HG03108 (cell line): ENCODE data around the gene SMIM31.

Experiments used
- ATAC-seq: cut with Tn5 transposase; IDR thresholded peaks from one replicate; pipeline ENCODE4 v1.9.1; 2021; ENCODE audit warnings: moderate library complexity; ENCODE audit not compliant: unreplicated experiment

The SMIM31 gene

GRCh38 chr4:164753873-164754488, at the start of gene SMIM31:
Gene SMIM31, plus strand, starts transcription at chr4:164754131. Its CDS starts 16,313 bp downstream, at chr4:164770444.
- no peak for ATAC-seq

GRCh38 chr4:164706675-164707074, 47.3 kb upstream of the SMIM31 start:
- no peak for ATAC-seq

DNA sequence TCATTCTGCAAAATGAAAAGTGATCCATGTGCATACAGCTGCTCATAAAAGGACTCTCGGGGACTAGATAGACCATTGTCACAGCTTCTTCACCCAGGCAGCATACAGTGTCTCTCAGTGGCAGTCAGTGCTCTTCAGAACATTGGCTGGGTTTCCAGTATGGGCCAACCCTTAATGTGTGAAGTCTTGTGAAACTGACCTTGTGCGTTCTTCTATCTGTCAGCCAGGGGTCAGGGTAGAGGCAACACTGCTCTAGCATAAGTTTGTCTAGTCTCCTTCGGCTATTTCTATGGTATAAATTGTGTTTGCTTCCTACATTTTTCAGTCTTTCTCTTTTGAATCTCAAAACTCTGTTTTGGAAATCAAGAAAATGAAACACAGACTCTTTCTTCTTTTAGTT, 37.0 kb upstream of the SMIM31 start:
- ATAC-seq, result no peak

DNA sequence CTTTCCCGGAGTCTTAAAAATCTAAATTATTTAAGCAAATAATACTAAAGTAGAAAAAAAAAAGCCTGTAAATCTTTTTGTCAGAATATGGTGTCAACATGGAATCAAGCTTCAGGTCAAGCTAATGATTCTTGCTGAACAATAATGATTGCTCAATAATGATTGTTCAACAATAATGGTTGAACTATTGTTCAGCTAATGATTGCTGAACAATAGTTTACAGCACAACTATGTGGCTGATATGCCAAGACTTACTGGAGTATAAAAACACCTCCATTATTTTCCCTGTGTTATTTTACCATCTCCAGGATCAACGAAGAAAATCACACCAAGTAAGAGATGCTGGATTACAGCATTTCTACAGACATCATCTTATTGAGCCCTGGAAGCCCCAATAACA, 35.1 kb upstream of the SMIM31 start:
- no peak for ATAC-seq

GRCh38 chr4:164725066-164725465, 28.9 kb upstream of the SMIM31 start:
- ATAC-seq, result no peak

GRCh38 chr4:164730705-164731393, 23.1 kb upstream of the SMIM31 start:
- ATAC-seq, result no peak

DNA sequence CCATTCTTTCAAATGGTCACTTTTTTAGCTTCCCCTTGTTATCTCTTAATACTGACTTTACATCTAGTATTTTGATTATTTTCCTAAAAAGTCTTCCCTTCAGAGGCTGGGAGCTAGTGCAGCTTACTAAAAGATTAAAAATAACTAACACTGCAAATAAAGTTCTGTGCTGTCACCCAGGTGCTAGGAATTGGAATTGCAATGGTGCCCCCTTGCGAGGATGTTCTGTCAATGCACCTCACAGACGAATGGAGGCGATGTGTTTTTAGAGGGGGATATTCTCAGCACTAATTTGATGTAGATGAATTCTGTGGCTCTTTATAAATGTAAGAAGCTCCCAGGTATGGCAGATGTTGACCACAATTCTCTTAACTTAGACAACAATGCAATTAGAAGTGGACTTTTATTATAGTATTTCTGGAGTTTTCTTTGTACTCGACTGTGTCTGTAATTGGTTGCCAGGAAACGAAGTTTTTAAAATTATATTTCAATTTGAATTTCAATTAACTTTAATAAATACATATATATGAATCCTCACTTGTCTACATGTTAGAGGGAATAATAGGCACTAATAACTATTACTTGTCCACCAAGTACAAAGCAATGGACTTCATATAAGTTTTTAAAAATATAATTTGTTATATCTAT, 22.0 kb upstream of the SMIM31 start:
- ATAC-seq, result no peak

DNA sequence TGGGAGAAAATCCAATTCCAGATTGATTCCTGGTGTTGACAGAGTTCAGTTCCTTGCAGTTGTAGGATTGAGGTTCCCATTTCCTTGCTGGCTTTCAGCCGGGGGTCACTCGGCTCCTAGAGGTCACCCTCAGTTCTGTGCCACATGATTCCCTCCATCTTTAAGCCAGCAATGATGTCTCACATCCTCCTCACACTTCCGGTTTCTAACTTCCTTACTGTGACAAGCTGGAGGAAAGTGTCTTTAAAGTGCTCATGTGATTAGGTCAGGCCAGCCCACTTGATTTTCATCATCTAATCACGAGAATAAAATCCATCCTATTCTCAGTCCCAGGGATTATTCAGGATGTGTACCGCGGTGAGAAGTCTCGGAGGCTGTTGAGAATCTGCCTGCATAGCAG, 19.4 kb upstream of the SMIM31 start:
- no peak for ATAC-seq

DNA sequence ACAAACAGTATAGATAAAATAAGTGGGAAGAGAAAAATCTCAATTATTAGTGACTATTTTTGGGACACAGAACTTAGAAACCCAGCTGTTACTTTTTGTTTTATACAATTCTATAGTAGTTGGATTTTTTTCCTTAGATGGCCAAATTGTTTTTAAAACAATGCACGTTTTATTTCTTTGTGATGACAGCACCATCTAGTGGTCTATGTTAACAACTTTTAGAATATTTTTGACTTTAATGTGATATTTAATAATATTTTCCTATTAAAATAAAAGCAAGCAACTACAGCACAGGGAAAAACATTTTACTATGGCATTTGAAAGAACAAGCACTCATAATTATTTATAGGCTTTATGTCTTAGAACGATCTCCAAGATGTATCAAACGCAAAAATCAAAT, 5.6 kb upstream of the SMIM31 start:
- ATAC-seq, result no peak

DNA sequence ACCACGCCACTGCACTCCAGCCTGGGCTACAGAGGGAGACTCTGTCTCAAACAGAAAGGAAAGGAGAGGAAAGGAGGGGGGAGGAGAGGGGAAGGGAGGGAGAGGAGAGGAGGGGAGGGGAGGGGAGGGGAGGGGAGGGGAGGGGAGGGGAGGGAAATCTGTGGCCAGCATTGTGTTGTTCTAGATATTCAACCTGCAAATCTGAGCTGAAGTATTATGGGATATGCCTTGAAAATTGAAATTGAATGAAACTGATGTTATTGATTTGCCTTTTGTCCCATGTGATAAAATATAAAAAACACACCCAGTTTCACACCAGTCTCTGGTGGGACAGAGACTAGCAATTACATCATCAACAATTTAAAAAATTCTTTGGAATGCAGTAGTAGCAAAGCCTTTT, 1.5 kb downstream of the SMIM31 start:
- ATAC-seq, result no peak

DNA sequence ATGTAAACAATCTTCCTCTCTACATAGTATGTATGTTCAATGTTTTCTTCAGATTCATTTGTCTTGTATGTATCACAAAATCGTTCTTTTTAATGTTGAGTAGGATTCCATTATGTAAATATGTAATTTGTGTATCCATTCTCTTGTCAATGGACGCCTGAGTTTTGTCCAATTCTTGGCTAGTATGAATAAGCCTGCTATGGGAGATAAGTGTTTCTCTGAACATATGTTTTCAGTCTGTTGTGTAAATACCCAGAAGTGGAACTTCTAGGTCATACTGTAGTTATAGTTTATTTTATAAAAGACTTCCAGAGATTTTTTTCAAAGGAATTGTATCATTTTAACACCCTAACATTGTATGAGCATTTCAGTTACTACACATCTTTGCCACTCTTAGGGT, 2.8 kb downstream of the SMIM31 start:
- ATAC-seq, result no peak

DNA sequence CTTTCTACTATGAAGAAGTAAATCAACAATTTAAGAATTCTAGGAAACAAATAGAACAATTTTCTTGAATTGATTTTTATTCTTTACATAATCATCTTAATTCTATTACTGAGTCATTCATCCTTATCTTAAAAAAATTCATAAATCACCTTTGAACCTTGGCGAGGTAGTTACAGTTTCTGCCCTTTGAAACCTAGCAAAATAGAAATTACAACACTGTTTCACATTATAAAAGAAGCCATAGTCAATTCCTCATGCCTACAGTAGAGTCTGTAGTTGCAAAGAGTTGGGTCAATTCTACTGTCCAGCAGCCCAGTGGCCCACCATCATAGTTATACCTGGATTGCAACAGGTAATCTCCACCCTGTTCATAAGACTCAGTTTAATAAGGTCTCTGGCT, 7.3 kb downstream of the SMIM31 start:
- no peak for ATAC-seq

- ATAC-seq, result no peak
Observed at GRCh38 chr4:164761746-164762275, 7.9 kb downstream of the SMIM31 start.

GRCh38 chr4:164765096-164765495, 11.2 kb downstream of the SMIM31 start:
- ATAC-seq, result no peak

GRCh38 chr4:164765833-164766232, 11.9 kb downstream of the SMIM31 start:
- ATAC-seq, result no peak

- no peak for ATAC-seq
Observed at GRCh38 chr4:164768516-164768915, 14.6 kb downstream of the SMIM31 start.

DNA sequence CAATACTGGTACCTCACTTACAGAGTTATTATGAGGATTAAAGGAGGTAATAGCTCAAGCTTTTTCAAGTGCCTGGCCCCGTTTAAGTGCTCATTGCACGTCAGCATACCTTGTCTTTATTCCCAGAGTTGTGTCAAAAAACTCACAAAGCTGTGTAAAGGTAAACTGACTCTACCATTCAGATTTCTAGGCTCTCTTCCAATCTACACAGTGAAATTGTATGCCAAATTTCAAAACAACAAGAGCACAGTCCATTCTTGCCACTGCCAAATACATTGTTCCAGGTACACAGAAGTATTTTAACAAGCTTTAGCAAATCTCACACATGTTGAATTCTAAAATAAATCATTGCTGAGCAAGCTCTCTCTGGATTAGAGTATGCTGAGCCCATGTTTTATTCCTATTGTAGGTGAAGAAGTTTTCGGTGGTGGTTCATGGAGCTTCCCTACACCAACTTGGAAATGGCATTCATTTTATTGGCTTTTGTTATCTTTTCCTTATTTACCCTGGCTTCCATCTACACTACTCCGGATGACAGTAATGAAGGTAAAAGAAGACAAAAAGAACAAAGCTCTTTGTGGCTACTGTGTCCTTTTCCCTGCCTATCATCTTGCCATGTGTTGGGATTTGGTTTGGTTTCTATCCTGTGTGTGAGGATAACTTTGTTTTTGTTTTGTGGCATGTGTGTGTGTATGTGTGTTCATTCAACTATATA, 16.2 kb downstream of the SMIM31 start:
- ATAC-seq, result no peak

DNA sequence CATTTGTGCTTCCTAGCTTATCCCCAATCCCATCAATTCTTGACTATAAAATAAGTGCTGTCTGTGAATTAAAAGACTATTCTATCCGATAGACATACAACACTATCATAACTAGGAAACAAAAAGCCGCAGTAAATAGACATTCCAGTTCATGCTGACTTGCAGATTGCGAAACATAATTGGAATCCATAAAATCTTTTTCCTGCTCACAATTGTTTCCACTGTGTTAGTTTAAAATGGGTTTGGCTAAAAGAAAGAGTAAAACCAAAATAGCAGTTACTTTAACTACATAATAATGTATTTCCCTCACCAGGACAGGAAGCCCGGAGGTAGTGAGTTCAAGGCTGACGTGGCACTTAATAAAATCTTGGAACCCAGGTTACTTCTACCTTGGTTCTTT, 17.2 kb downstream of the SMIM31 start:
- no peak for ATAC-seq

DNA sequence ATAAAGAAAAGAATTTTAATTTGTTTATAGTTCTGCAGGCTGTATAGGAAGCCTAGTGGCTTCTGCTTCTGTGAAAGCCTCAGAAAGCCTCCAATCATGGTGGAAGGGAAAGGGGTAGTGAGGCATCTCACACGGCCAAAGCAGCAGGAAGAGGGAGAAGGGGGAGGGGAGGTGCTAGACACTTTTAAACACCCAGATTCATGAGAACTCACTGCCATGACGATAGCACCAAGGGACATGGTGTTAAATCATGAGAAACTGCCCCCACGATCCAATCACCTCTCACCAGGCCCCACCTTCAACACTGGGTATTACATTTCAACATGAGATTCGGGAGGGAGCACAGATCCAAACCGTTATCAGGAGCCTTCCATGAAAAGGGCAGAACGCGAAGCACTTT, 18.1 kb downstream of the SMIM31 start:
- no peak for ATAC-seq

GRCh38 chr4:164779080-164779479, 25.1 kb downstream of the SMIM31 start:
- ATAC-seq, result no peak

DNA sequence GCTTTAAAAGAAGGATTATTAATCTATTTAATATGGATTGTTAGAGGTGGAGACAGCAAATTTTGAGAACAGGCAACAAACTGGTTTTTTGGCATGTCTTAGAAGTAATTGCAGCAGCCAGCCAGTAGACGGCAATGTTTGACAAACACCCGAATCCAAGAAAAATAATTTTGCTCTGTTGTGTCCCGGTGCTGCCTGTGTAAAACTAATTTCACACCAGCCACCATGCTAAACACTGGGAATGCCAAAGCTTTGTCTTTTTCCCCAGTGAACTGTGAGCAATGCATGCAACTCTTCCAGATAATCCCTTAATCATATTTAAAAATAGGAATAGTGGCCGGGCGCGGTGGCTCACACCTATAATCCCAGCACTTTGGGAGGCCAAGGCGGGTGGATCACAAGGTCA, 25.9 kb downstream of the SMIM31 start:
- peak; percentile 60 for ATAC-seq
